Lower leg skin (tissue), 3 donors: Measurements from ENCODE around the gene COX4I1.

ENCODE experiments used
- CTCF ChIP-seq, 3 donors: fragments of 450-650 bp; IDR thresholded peaks; one replicate each; pipeline ENCODE4 v1.5.1; 2016; ENCODE audit warnings: antibody characterized with exemption in 3 of 3, mild to moderate bottlenecking in 3 of 3, moderate library complexity in 2 of 3
- POLR2A ChIP-seq, 2 donors: fragments of 450-650 bp; IDR thresholded peaks; one replicate each; pipeline ENCODE4 v1.6.1; 2016 to 2017; ENCODE audit warnings: antibody characterized with exemption in 2 of 2, mild to moderate bottlenecking in 1 of 2, moderate library complexity in 1 of 2

- TF ChIP-seq POLR2A (IDR thresholded peaks at IDR 0.05) (no peak), CTCF (IDR thresholded peaks at IDR 0.05) (no peak)
Observed at GRCh38 chr16:85816159-85816558, 16.7 kb downstream of the COX4I1 start.
